ENCODE results near the gene AHDC1. TPM values are rescaled to one million over a fixed set of nuclear protein-coding genes. Genes with fewer than 3 reads are reported as not detected.

Gene AHDC1
- polyA plus RNA-seq, 1 donor (not counting 4 experiments of a cell fraction or from before 2014, with no cell fraction given) = 4.2 TPM

DNA sequence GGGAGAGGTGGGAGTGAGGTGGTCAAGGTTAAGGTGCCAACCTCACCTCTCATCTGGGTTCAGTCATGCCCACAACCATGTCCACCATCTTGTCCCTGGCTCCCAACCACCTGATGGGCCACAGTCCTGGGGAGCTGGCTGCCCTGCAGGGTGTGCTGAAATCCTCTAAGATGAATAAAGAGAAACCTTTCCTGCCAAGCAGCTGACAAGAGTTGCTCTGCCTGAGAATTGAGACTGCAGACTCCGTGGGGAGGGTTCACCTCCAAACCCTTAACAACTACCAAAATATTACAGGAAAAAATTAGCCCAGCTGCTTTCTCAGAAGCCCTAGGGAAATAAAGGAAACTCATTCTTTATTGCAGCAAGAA lies 46.2 kb upstream of the AHDC1 start:
- H3K27me3 ChIP-seq (ENCODE audit: control insufficient read depth, extremely low read depth, insufficient read depth, low read length) = no peaks in the 10 kb centered on the region
- no peaks in the 10 kb centered on the region for H3K9me1 ChIP-seq (ENCODE audit: control insufficient read depth, extremely low read depth, insufficient read depth, low read length)
- TF ChIP-seq, protein P1, sequence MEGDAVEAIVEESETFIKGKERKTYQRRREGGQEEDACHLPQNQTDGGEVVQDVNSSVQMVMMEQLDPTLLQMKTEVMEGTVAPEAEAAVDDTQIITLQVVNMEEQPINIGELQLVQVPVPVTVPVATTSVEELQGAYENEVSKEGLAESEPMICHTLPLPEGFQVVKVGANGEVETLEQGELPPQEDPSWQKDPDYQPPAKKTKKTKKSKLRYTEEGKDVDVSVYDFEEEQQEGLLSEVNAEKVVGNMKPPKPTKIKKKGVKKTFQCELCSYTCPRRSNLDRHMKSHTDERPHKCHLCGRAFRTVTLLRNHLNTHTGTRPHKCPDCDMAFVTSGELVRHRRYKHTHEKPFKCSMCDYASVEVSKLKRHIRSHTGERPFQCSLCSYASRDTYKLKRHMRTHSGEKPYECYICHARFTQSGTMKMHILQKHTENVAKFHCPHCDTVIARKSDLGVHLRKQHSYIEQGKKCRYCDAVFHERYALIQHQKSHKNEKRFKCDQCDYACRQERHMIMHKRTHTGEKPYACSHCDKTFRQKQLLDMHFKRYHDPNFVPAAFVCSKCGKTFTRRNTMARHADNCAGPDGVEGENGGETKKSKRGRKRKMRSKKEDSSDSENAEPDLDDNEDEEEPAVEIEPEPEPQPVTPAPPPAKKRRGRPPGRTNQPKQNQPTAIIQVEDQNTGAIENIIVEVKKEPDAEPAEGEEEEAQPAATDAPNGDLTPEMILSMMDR (optimal IDR thresholded peaks at IDR 0.05 in 1 of 3, IDR thresholded peaks at IDR 0.05 in 1 of 3, conservative IDR thresholded peaks at IDR 0.05 in 1 of 3; ENCODE audit: extremely low read depth in 1 of 3, insufficient read depth in 2 of 3, low read length in 3 of 3) = no peak
- no peak for TF ChIP-seq EZH2 (IDR thresholded peaks at IDR 0.05; ENCODE audit: low read length)
- H3K4me2 ChIP-seq (ENCODE audit: control insufficient read depth, extremely low read depth, insufficient read depth, low read depth, low read length) = peak overlapping the region; percentile 14
- dilution Hi-C loops (cut with MboI; ENCODE audit: extremely low pct_ligation_motif_present, low sequenced_read_pairs) = no loop called here
- DNase-seq (ENCODE audit: low read depth, low spot score) (no peak), FAIRE-seq (no peak)
- H3K9ac ChIP-seq (ENCODE audit: control insufficient read depth, extremely low read depth, insufficient read depth, low read length) = no peak overlapping the region
- H3K36me3 ChIP-seq (ENCODE audit: control insufficient read depth in 2 of 2, extremely low read depth in 1 of 2, insufficient read depth in 2 of 2, low read length in 2 of 2) = no peaks in the 10 kb centered on the region
- H3K9me3 ChIP-seq (ENCODE audit: control insufficient read depth, low read depth, low read length) = no peaks in the 10 kb centered on the region
- H3K4me3 ChIP-seq (ENCODE audit: control insufficient read depth in 2 of 3, extremely low read depth in 1 of 3, insufficient read depth in 2 of 3, low read depth in 1 of 3, low read length in 3 of 3) = no peak overlapping the region
- no peaks in the 10 kb centered on the region for H3K79me2 ChIP-seq (ENCODE audit: control insufficient read depth, insufficient read depth, low read length)
- H2AFZ ChIP-seq (ENCODE audit: control insufficient read depth, low read length) = no peak overlapping the region
- peak overlapping the region; percentile 49 for H3K27ac ChIP-seq (ENCODE audit: control insufficient read depth, insufficient read depth, low read length)
- peaks cover 24% of the 10 kb centered on the region for H3K4me1 ChIP-seq (ENCODE audit: control insufficient read depth, extremely low read depth, insufficient read depth, low read length)
- no peaks in the 10 kb centered on the region for H4K20me1 ChIP-seq (ENCODE audit: control insufficient read depth, extremely low read depth, insufficient read depth, low read length)

DNA sequence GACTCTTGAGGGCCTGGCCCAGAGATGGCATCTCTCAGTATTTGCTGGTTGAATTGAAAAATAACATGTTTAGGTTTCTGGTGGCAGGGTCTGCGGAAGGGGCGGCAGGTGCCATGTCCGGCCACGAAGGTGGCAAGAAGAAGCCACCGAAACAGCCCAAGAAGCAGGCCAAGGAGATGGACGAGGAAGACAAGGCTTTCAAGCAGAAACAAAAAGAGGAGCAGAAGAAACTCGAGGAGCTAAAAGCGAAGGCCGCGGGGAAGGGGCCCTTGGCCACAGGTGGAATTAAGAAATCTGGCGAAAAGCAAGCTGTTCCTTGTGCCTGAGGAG lies 45.3 kb upstream of the AHDC1 start:
- H3K9me1 ChIP-seq (ENCODE audit: control insufficient read depth, extremely low read depth, insufficient read depth, low read length) = no peaks in the 10 kb centered on the region
- no peak overlapping the region for H3K27ac ChIP-seq (ENCODE audit: control insufficient read depth, insufficient read depth, low read length)
- no peaks in the 10 kb centered on the region for H4K20me1 ChIP-seq (ENCODE audit: control insufficient read depth, extremely low read depth, insufficient read depth, low read length)
- H3K27me3 ChIP-seq (ENCODE audit: control insufficient read depth, extremely low read depth, insufficient read depth, low read length) = no peaks in the 10 kb centered on the region
- FAIRE-seq (no peak), DNase-seq (ENCODE audit: low read depth, low spot score) (no peak)
- no peak overlapping the region for H3K9ac ChIP-seq (ENCODE audit: control insufficient read depth, extremely low read depth, insufficient read depth, low read length)
- H3K79me2 ChIP-seq (ENCODE audit: control insufficient read depth, insufficient read depth, low read length) = no peaks in the 10 kb centered on the region
- no peak overlapping the region for H2AFZ ChIP-seq (ENCODE audit: control insufficient read depth, low read length)
- dilution Hi-C loops (cut with MboI; ENCODE audit: extremely low pct_ligation_motif_present, low sequenced_read_pairs) = no loop called here
- no peak overlapping the region for H3K4me2 ChIP-seq (ENCODE audit: control insufficient read depth, extremely low read depth, insufficient read depth, low read depth, low read length)
- no peak for TF ChIP-seq EZH2 (IDR thresholded peaks at IDR 0.05; ENCODE audit: low read length)
- TF ChIP-seq, protein P1 (optimal IDR thresholded peaks at IDR 0.05 in 1 of 3, IDR thresholded peaks at IDR 0.05 in 1 of 3, conservative IDR thresholded peaks at IDR 0.05 in 1 of 3; ENCODE audit: extremely low read depth in 1 of 3, insufficient read depth in 2 of 3, low read length in 3 of 3) = no peak
- H3K4me3 ChIP-seq (ENCODE audit: control insufficient read depth in 2 of 3, extremely low read depth in 1 of 3, insufficient read depth in 2 of 3, low read depth in 1 of 3, low read length in 3 of 3) = no peak overlapping the region
- H3K4me1 ChIP-seq (ENCODE audit: control insufficient read depth, extremely low read depth, insufficient read depth, low read length) = peaks cover 24% of the 10 kb centered on the region
- H3K9me3 ChIP-seq (ENCODE audit: control insufficient read depth, low read depth, low read length) = no peaks in the 10 kb centered on the region
- no peaks in the 10 kb centered on the region for H3K36me3 ChIP-seq (ENCODE audit: control insufficient read depth in 2 of 2, extremely low read depth in 1 of 2, insufficient read depth in 2 of 2, low read length in 2 of 2)
